Heart left ventricle (tissue), 13 donors: Measurements from ENCODE around the gene DNAJC7.

Source experiments
- CTCF ChIP-seq, 12 donors: fragments of 200-600 bp; sonication (generic) in 4 of 12; IDR thresholded peaks; one replicate each; pipeline versions ENCODE4 v1.5.0 to v1.8.0; 2018 to 2022; ENCODE audit warnings: antibody characterized with exemption in 12 of 12, mild to moderate bottlenecking in 5 of 12
- POLR2A ChIP-seq, 2 donors: fragments of 450-650 bp; IDR thresholded peaks; one replicate each; pipeline ENCODE4 v1.6.1; 2017; ENCODE audit warnings: antibody characterized with exemption in 2 of 2, mild to moderate bottlenecking in 2 of 2, moderate library complexity in 2 of 2
- donor health status: ischemic (EF 13 %, LVEDD 7.1; RV severe dilation, severe dysfunction).
- donor health status: DM: no; HTN: yes; CAD: no.
- donor health status: DM: no; HTN: no; CAD: no.
- donor health status: ischemic (EF 25% LVEDD 6.9; RV normal size, moderate dysfunction).
- donor health status: ischemic (EF 25% LVEDD 5.7; RV mildly dilated, moderate dysfunction).
- donor health status: ischemic (EF 35%, LVEDD 5.7; RV mildly dilated, moderate dysfunction).
- donor health status: nonischemic (EF 11% LVEDD 7.7; RV severe dilation, severe dysfunction).
- donor health status: DM: yes; HTN: yes; CAD: no.
- donor health status: PGD.
- donor health status: ischemic (EF 29% LVEDD 5.4; RV normal size, mild dysfunction).
- donor health status: nonischemic (EF 23%, LVEDD 6.1; RV moderate dilation, normal function).

- TF ChIP-seq POLR2A (IDR thresholded peaks at IDR 0.05) (no peak), CTCF (IDR thresholded peaks at IDR 0.05) (no peak)
These were observed 14.3 kb upstream of the DNAJC7 start for GRCh38 chr17:42031584-42031983.
